Measurements from ENCODE around the gene VPS52.

Gene VPS52

GRCh38 chr6:33271468-33272274 lies at the start of gene VPS52, which contains the start of gene RPS18:
Gene VPS52, minus strand, starts transcription at chr6:33271876. Its CDS starts 201 bp downstream, at chr6:33271675.
Gene RPS18, plus strand, starts transcription at chr6:33272075. Its CDS starts 45 bp downstream, at chr6:33272120.
- peak; percentile 97 for DNase-seq

- no peak for DNase-seq
Observed at GRCh38 chr6:33321227-33321626, 49.6 kb upstream of the VPS52 start.

GRCh38 chr6:33320315-33321181 lies 48.9 kb upstream of the VPS52 start:
- no peak for DNase-seq

GRCh38 chr6:33319939-33320314 lies 48.3 kb upstream of the VPS52 start:
- no peak for DNase-seq

GRCh38 chr6:33318426-33319073 lies 46.9 kb upstream of the VPS52 start:
- no peak for DNase-seq

- peak; percentile 99 for DNase-seq
Observed at GRCh38 chr6:33317669-33318425, 46.2 kb upstream of the VPS52 start, which contains the start of gene ZBTB22. Gene ZBTB22, minus strand, starts transcription at chr6:33317744. Its CDS starts 828 bp downstream, at chr6:33316916.

- no peak for DNase-seq
Observed at GRCh38 chr6:33317419-33317668, 45.7 kb upstream of the VPS52 start.

- DNase-seq = peak; percentile 47
Observed at GRCh38 chr6:33316603-33317418, 45.1 kb upstream of the VPS52 start.

- DNase-seq = no peak
Observed at GRCh38 chr6:33315793-33316602, 44.3 kb upstream of the VPS52 start.

- DNase-seq = peak; percentile 83
Observed at GRCh38 chr6:33314943-33315792, 43.5 kb upstream of the VPS52 start.

- DNase-seq = peak; percentile 76
Observed at GRCh38 chr6:33314515-33314942, 42.9 kb upstream of the VPS52 start.

GRCh38 chr6:33313709-33314514 lies 42.2 kb upstream of the VPS52 start, which contains the start of gene TAPBP:
Gene TAPBP, minus strand, starts transcription at chr6:33314078. Its CDS starts 37 bp downstream, at chr6:33314041.
- peak; percentile 73 for DNase-seq

- DNase-seq = peak; percentile 81
Observed at GRCh38 chr6:33313105-33313708, 41.5 kb upstream of the VPS52 start.

- peak; percentile 90 for DNase-seq
Observed at GRCh38 chr6:33312361-33313104, 40.9 kb upstream of the VPS52 start.

- DNase-seq = no peak
Observed at GRCh38 chr6:33306356-33306755, 34.7 kb upstream of the VPS52 start.

- no peak for DNase-seq
Observed at GRCh38 chr6:33305052-33305451, 33.4 kb upstream of the VPS52 start.

GRCh38 chr6:33304216-33304615 lies 32.5 kb upstream of the VPS52 start:
- DNase-seq = no peak

- no peak for DNase-seq
Observed at GRCh38 chr6:33301877-33302276, 30.2 kb upstream of the VPS52 start.

Data from islet precursor cell (in vitro differentiated cells).